DND-41 (cell line): ENCODE data around the gene GPR75.

ENCODE experiments used
- EZH2 ChIP-seq: IDR thresholded peaks from 3 replicates; pipeline ENCODE4 v1.6.1; 2012; ENCODE audit warnings: borderline replicate concordance, low read depth, mild to moderate bottlenecking, moderate library complexity, low read length, inconsistent platforms; ENCODE audit not compliant: severe bottlenecking
- TF ChIP-seq, protein P1 (sequence below): IDR thresholded peaks from 2 replicates; pipeline ENCODE4 v1.5.1; 2012; ENCODE audit warnings: borderline replicate concordance, low read length, moderate library complexity, mild to moderate bottlenecking; ENCODE audit not compliant: poor library complexity, severe bottlenecking; ENCODE audit errors: extremely low read depth

DNA sequence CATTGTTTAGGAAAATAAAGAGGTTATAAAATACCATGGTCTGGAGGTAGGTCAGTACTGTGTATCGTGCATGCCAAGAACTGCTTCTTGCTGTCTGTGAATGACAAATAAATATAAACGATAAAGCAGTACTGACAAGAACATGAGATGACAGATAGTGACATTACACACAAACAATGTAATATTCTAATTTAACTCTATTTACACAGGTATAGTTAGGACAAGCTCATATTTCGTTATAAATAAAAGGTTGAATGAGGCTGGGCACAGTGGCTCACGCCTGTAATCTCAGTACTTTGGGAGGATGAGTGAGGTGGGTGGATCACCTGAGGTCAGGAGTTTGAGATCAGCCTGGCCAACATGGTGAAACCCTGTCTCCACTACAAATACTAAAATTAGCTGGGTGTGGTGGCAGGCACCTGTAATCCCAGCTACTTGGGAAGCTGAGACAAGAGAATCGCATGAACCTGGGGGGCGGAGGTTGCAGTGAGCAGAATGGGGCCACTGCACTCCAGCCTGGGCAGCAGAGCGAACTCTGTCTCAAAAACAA, 14.7 kb upstream of the GPR75 start:
- TF ChIP-seq, protein P1, sequence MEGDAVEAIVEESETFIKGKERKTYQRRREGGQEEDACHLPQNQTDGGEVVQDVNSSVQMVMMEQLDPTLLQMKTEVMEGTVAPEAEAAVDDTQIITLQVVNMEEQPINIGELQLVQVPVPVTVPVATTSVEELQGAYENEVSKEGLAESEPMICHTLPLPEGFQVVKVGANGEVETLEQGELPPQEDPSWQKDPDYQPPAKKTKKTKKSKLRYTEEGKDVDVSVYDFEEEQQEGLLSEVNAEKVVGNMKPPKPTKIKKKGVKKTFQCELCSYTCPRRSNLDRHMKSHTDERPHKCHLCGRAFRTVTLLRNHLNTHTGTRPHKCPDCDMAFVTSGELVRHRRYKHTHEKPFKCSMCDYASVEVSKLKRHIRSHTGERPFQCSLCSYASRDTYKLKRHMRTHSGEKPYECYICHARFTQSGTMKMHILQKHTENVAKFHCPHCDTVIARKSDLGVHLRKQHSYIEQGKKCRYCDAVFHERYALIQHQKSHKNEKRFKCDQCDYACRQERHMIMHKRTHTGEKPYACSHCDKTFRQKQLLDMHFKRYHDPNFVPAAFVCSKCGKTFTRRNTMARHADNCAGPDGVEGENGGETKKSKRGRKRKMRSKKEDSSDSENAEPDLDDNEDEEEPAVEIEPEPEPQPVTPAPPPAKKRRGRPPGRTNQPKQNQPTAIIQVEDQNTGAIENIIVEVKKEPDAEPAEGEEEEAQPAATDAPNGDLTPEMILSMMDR, result no peak
- TF ChIP-seq EZH2, result no peak
